GM19351 (cell line): Measurements from ENCODE around the gene TLR4.
A peak's percentile ranks its signal among the peaks of the same experiment; 100 is the strongest.

Source experiments
- ATAC-seq: cut with Tn5 transposase; IDR thresholded peaks from one replicate; pipeline ENCODE4 v1.9.1; 2021; ENCODE audit warnings: mild to moderate bottlenecking, moderate library complexity; ENCODE audit not compliant: unreplicated experiment

Gene TLR4

GRCh38 chr9:117704024-117704575 is at the start of gene TLR4:
TSS of gene TLR4 (plus strand) at chr9:117704403. CDS start at chr9:117704473, 70 bp downstream.
- peak; percentile 100 for ATAC-seq

GRCh38 chr9:117656002-117656401 is 48.2 kb upstream of the TLR4 start:
- ATAC-seq: no peak

DNA sequence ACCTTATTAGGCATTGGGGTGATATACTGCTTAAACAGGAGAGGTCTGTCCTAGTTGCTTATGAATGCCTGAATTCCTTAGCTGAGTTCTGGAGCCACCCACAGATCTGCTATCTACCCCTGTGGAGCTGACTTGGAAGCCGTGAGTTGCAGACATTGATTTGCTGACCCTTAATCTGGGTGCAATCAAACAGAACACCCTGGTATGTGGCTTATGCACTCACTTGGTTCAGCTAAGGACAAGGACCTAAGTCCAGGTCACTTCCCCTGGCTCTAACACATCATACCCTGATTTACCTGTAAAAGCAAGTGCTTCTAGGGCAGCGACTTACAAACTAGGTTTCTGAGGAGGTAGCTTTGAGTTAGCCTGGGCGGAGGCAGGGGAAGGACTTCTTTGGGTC is 41.6 kb upstream of the TLR4 start:
- no peak for ATAC-seq

DNA sequence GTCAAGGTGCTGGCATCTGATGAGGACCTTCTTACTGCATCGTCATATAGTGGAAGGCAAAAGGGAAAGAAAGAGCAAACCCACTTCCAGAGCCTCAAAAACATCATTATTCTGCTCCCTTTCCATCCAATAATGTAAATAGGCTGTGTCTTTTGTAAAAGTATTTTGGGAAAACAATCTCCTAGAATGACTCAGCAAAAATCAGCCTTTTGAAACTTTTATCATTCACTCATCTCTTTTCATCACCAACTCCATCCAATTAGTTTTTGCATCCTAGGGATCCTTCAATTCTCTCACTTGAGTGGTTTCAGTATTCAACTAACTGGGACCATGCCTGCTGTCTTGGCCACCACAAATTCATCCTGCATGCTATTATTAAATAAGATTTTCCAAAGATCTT is 39.8 kb upstream of the TLR4 start:
- ATAC-seq: no peak

DNA sequence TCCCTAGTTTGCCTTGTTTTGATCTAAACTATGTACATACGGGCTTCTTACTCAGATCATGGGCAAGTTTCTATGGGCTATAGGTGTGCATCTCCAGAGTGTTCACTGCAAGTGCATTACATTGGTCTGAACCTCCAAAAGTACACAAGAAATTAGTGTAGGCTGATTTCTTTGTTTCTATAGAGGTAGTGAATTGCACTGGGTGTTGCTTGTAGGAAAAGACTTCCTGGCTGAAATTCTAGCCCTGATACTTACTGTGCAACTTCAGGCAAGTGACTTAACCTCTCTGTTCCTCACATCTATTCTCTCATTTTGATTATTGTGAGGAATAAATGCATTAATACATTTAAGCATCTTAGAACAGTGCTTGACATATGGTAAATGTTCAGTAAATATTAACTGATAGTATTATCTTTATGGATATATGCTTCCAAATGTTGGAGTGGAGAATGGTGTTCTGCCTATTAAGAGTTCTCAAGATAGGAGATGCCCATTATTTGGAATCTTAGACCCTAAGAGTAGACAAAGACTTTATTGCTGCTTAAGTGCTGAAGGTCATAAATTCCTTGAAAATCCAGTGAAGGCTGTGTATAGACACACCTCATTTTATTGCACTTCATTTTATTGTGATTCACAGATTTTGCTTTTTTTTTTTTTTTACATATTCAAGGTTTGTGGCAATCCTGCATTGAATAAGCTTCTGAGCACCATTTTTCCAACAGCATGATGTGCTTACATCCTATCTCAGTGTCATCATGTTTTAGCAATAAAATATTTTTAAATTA is 38.4 kb upstream of the TLR4 start:
- no peak for ATAC-seq

DNA sequence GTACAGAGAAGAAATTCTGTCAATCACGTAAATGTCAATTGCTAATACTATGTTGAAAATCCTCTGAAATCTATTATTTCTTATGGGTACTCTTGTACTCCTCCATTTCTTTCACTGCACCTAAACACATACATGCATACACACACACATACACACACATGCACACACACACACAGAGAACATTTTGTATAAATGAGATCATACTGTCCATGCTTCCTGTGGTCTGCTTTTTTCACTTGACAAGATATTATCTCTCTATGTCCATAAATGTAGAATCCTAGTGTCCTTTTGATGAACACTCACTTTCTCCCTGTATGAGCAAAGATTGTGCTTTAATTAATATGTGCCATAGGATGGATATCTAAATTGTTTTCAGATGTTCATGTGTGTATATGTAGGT is 32.7 kb upstream of the TLR4 start:
- ATAC-seq: no peak

DNA sequence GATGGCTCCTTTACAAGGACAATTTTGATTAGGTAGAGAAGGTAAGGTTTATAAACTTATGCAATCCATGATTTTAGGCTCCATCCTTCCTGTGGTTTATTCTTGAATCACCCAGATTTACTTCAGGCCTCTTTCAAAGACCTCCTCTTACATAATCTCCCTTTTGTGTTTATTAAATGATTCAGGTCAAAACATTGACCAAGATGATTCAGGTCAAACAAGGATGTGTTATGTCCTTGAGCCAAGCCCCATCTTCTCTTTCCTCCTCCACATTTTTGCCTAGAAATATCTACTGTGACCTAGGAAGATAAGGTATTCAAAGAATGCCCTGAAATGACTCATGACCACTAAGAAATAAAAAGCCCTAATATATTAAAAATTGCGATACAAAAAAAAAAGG is 31.8 kb upstream of the TLR4 start:
- no peak for ATAC-seq

DNA sequence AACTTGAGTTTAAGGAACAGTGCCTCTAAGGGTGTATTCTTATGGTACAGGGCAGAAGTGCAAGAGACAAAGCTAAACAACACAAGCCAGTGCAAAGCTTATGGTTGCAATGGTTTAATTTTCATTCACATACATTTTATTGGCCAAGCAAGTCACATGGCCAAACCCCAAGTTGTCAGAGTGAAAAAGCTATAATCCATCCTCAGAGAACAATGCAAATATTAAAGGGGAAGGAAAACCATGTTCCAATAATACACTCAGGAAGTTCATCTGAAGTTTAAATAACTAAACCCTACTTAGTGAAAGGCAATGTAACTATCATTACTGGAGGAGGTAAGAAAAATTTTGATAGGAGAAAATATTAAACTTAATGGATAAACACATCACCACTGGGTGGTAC is 26.6 kb upstream of the TLR4 start:
- ATAC-seq: no peak

- ATAC-seq: peak; percentile 35
These were observed 25.3 kb upstream of the TLR4 start for GRCh38 chr9:117678871-117679270.

- ATAC-seq: no peak
These were observed 24.8 kb upstream of the TLR4 start for GRCh38 chr9:117679416-117679815.

- no peak for ATAC-seq
These were observed 22.3 kb upstream of the TLR4 start for GRCh38 chr9:117681888-117682287.

- ATAC-seq: peak; percentile 82
These were observed 21.1 kb upstream of the TLR4 start for GRCh38 chr9:117682955-117683710.

DNA sequence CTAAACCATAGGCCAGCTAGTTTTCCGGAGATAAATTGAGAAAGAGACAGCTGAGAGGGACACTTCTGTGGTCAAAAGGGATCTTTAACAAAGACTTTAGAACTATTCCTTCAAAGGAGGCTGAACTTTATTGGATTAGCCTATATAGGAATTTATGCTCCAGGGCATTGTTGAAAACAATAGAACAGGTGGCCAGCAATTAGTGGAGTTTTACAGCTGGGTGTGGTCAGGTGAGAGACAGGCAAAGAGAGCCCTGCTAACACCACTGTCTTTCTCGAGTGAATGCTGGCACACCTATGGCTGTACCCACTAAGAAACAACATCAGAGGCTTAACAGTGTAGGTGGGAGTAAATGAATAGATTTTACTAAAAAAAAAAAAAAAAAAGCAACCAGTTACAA is 16.7 kb upstream of the TLR4 start:
- ATAC-seq: no peak

GRCh38 chr9:117691367-117691766 is 12.8 kb upstream of the TLR4 start:
- ATAC-seq: no peak

GRCh38 chr9:117696154-117696553 is 8.0 kb upstream of the TLR4 start:
- no peak for ATAC-seq

DNA sequence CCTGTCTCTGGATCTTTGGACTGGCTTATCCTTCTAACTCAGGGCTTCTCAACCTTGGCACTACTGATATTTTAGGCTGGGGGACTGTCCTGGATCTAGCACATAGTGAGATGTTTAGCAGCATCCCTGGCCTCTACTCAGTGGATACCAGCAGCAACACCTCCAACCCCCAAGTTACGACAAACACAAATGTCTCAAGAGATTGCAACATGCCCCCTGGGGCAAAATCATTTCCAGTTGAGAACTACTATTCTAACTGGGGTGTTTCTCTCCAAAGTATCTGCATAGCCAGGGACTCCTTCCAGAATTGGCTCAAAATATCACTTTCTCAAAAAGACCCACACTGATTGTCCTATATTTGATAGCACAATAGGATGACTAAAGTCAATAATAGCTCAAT is 7.2 kb upstream of the TLR4 start:
- no peak for ATAC-seq

DNA sequence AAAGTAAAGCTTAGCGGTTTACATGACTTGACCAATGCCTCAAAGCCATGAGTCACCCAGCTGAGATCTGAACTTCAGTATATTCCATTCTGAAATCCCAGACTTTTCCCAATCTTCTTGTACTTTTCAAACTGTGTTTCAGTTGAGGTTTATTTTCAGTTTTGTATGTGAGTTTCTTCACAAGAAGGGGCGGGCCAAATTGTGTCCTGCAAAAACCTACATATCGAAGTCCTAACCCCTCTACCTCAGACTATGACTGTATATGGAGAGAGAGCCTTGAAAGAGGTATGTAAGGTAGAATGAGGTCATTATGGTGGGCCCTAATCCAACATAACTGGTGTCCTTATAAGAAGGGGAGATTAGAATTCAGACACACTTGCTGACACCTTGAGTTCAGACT is 666 bp upstream of the TLR4 start:
- ATAC-seq: no peak

DNA sequence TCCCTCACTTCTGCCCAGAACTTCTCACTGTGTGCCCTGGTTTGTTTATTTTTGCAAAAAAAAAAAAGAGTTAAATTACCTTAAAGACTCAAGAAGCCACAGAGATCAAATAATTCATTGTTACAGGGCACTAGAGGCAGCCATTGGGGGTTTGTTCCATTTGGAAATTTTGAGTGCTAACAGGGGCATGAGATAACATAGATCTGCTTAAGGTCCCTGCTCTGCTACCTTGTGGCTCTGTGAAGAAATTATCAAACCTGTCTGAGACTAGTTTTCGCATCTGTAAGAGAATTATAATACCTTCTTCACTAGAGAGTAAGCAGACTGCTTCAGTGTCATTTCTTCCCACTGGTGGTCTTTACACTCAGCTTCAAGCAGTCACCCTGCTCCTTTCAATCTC is 394 bp downstream of the TLR4 start:
- no peak for ATAC-seq

- no peak for ATAC-seq
These were observed 1.2 kb downstream of the TLR4 start for GRCh38 chr9:117705386-117705785.

DNA sequence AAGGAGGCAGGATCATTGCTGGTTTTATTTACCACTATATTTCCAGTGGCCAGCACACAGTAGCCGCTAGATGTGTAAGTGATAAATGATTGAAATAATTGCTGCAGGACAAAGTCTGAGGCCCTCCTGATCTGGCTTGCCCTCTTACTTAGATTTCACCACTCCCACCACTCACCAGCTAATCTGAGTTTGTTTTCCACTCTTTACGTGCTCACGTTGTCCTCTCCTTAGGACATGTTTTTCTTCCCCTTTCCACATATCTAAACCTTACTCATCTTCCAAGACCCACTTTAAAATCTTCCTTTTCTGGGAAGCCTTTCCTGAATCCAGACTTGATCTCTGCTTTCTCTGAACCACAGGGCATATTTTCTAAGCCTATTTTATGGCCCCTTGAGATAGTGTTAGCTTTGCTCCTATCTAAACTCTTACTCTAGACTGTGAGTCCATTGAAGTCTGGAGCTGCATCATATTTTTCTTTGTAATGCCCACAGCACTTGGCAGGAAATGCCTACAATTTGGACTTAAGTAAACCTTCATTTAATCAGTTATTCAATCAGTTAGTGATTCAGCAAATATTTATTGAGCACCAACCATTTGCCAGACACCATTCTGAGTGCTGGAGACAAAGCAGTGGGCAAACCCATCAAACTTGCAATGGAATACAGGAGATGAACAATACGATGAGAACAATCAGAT is 2.4 kb downstream of the TLR4 start:
- no peak for ATAC-seq

- ATAC-seq: no peak
These were observed 3.4 kb downstream of the TLR4 start for GRCh38 chr9:117707561-117707960.
